ENCODE data around the gene ZBTB18. TPM values are rescaled to one million over a fixed set of nuclear protein-coding genes. Genes with fewer than 3 reads are reported as not detected.

Gene ZBTB18
- total RNA-seq, 1 experiment from 2014 or later: 8.8 TPM

GRCh38 chr1:244056577-244056976, 5.5 kb downstream of the ZBTB18 start:
- Mint-ChIP-seq H3K27ac (ENCODE audit: unreplicated experiment) (no peak overlapping the region), H3K36me3 (ENCODE audit: insufficient read depth, unreplicated experiment) (no peaks in the 10 kb centered on the region), H3K27me3 (ENCODE audit: insufficient read depth, unreplicated experiment) (no peaks in the 10 kb centered on the region), H3K4me1 (ENCODE audit: low read depth, unreplicated experiment) (peaks cover 7% of the 10 kb centered on the region), H3K4me3 (ENCODE audit: unreplicated experiment) (no peak overlapping the region), H3K9me3 (ENCODE audit: unreplicated experiment) (no peaks in the 10 kb centered on the region)
- no peaks in the 10 kb centered on the region for H3K9me3 ChIP-seq
- intact Hi-C loops (cut with micrococcal nuclease; ENCODE audit: unreplicated experiment): no loop called here
- POLR2A ChIA-PET: no interaction called here
- no peaks in the 10 kb centered on the region for H3K27me3 ChIP-seq (replicated peaks; ENCODE audit: control insufficient read depth, insufficient read depth, low read length)
- no peak for TF ChIP-seq CTCF (IDR thresholded peaks at IDR 0.05; ENCODE audit: insufficient read depth in 1 of 2, low read depth in 1 of 2, low read length in 1 of 2, severe bottlenecking in 1 of 2, unreplicated experiment in 1 of 2)
- CTCF ChIA-PET: no interaction called here
- DNase-seq: no peak
- H3K4me3 ChIP-seq (ENCODE audit: low read depth, low read length): no peak overlapping the region
- no peaks in the 10 kb centered on the region for H3K36me3 ChIP-seq (ENCODE audit: control insufficient read depth, insufficient read depth, low read length)
- H3K4me1 ChIP-seq: peaks cover 6% of the 10 kb centered on the region; the same call in 1 of the 2 replicates
- no TSS peak for BruUV-seq (replicated peaks)

- Histone ChIP-seq H3K36me3 (ENCODE audit: control insufficient read depth, insufficient read depth, low read length) (no peaks in the 10 kb centered on the region), H3K9me3 (no peaks in the 10 kb centered on the region), H3K4me3 (ENCODE audit: low read depth, low read length) (no peak overlapping the region), H3K4me1 (peaks cover 6% of the 10 kb centered on the region; the same call in 1 of the 2 replicates), H3K27me3 (replicated peaks; ENCODE audit: control insufficient read depth, insufficient read depth, low read length) (no peaks in the 10 kb centered on the region)
- no peak for TF ChIP-seq CTCF (IDR thresholded peaks at IDR 0.05; ENCODE audit: insufficient read depth in 1 of 2, low read depth in 1 of 2, low read length in 1 of 2, severe bottlenecking in 1 of 2, unreplicated experiment in 1 of 2)
- intact Hi-C loops (cut with micrococcal nuclease; ENCODE audit: unreplicated experiment): no loop called here
- Mint-ChIP-seq H3K27me3 (ENCODE audit: insufficient read depth, unreplicated experiment) (no peaks in the 10 kb centered on the region), H3K4me3 (ENCODE audit: unreplicated experiment) (no peak overlapping the region), H3K36me3 (ENCODE audit: insufficient read depth, unreplicated experiment) (no peaks in the 10 kb centered on the region), H3K4me1 (ENCODE audit: low read depth, unreplicated experiment) (peaks cover 7% of the 10 kb centered on the region), H3K27ac (ENCODE audit: unreplicated experiment) (no peak overlapping the region), H3K9me3 (ENCODE audit: unreplicated experiment) (no peaks in the 10 kb centered on the region)
- ChIA-PET POLR2A (no interaction called here), CTCF (interaction anchor here (0.7 kb wide), 1 partner anchor 86 kb away, joined by 3 read pairs; no protein-coding TSS in a partner anchor)
- no TSS peak for BruUV-seq (replicated peaks)
- DNase-seq: no peak
These were observed 6.6 kb downstream of the ZBTB18 start for GRCh38 chr1:244057474-244058385.

GRCh38 chr1:244060117-244060516, 9.0 kb downstream of the ZBTB18 start:
- BruUV-seq (replicated peaks): no TSS peak
- no peak overlapping the region for H3K4me3 ChIP-seq (ENCODE audit: low read depth, low read length)
- intact Hi-C loops (cut with micrococcal nuclease; ENCODE audit: unreplicated experiment): no loop called here
- no peak overlapping the region for H3K4me3 Mint-ChIP-seq (ENCODE audit: unreplicated experiment)
- POLR2A ChIA-PET: no interaction called here
- no peaks in the 10 kb centered on the region for H3K9me3 Mint-ChIP-seq (ENCODE audit: unreplicated experiment)
- no peak overlapping the region for H3K27ac Mint-ChIP-seq (ENCODE audit: unreplicated experiment)
- peaks cover 6% of the 10 kb centered on the region; the same call in 1 of the 2 replicates for H3K4me1 ChIP-seq
- H3K27me3 ChIP-seq (replicated peaks; ENCODE audit: control insufficient read depth, insufficient read depth, low read length): no peaks in the 10 kb centered on the region
- TF ChIP-seq CTCF (IDR thresholded peaks at IDR 0.05; ENCODE audit: insufficient read depth in 1 of 2, low read depth in 1 of 2, low read length in 1 of 2, severe bottlenecking in 1 of 2, unreplicated experiment in 1 of 2): no peak
- H3K27me3 Mint-ChIP-seq (ENCODE audit: insufficient read depth, unreplicated experiment): no peaks in the 10 kb centered on the region
- H3K4me1 Mint-ChIP-seq (ENCODE audit: low read depth, unreplicated experiment): peaks cover 7% of the 10 kb centered on the region
- no peak for DNase-seq
- H3K36me3 ChIP-seq (ENCODE audit: control insufficient read depth, insufficient read depth, low read length): no peaks in the 10 kb centered on the region
- H3K36me3 Mint-ChIP-seq (ENCODE audit: insufficient read depth, unreplicated experiment): no peaks in the 10 kb centered on the region
- CTCF ChIA-PET: no interaction called here
- no peaks in the 10 kb centered on the region for H3K9me3 ChIP-seq

Measured in Caco-2 (cell line).